ENCODE results near the gene ONECUT3. TPM values are rescaled to one million over a fixed set of nuclear protein-coding genes. Genes with fewer than 3 reads are reported as not detected.

The ONECUT3 gene
- total RNA-seq, 2 experiments from 2014 or later = not detected

GRCh38 chr19:1755467-1756171 lies 2.3 kb downstream of the ONECUT3 start:
- no peaks in the 10 kb centered on the region for H4K20me1 ChIP-seq (ENCODE audit: insufficient read depth, low read length)
- no peak overlapping the region for H3K4me2 ChIP-seq (ENCODE audit: low read length)
- H3K9me2 ChIP-seq (ENCODE audit: insufficient read depth, low read length) = no peaks in the 10 kb centered on the region
- H3K4me1 ChIP-seq (ENCODE audit: insufficient read depth, low read length, poor library complexity, severe bottlenecking) = peaks cover 15% of the 10 kb centered on the region
- no peak for DNase-seq (ENCODE audit: low spot score)
- ChIA-PET CTCF (ENCODE audit: unreplicated experiment) (no interaction called here), POLR2A (no interaction called here)
- TF ChIP-seq EZH2phosphoT487 (IDR thresholded peaks at IDR 0.05; ENCODE audit: borderline replicate concordance, low read depth, low read length) (no peak), CTCF (conservative IDR thresholded peaks at IDR 0.05; ENCODE audit: low read length) (no peak)
- no peaks in the 10 kb centered on the region for H3K79me2 ChIP-seq (ENCODE audit: insufficient read depth, low read depth, low read length)
- no peaks in the 10 kb centered on the region for H3K36me3 ChIP-seq (ENCODE audit: insufficient read depth, low read length)
- H3K27ac ChIP-seq (ENCODE audit: low read depth, low read length, poor library complexity, severe bottlenecking) = no peak overlapping the region
- intact Hi-C loops (cut with micrococcal nuclease; ENCODE audit: unreplicated experiment) = no loop called here
- BruUV-seq (replicated peaks) = no TSS peak
- no peak overlapping the region for H2AFZ ChIP-seq (ENCODE audit: low read length)
- H3K4me3 ChIP-seq (ENCODE audit: low read depth, low read length, poor library complexity, severe bottlenecking) = no peak overlapping the region
- no peaks in the 10 kb centered on the region for H3K9me3 ChIP-seq (ENCODE audit: low read length)

GRCh38 chr19:1756264-1756663 lies 3.0 kb downstream of the ONECUT3 start:
- CTCF ChIA-PET (ENCODE audit: unreplicated experiment) = no interaction called here
- intact Hi-C loops (cut with micrococcal nuclease; ENCODE audit: unreplicated experiment) = no loop called here

More at GRCh38 chr19:1756264-1756663, 3.0 kb downstream of the ONECUT3 start:
- H3K27ac ChIP-seq (ENCODE audit: low read depth, low read length, poor library complexity, severe bottlenecking) = no peak overlapping the region
- H3K4me2 ChIP-seq (ENCODE audit: low read length) = no peak overlapping the region
- no peaks in the 10 kb centered on the region for H3K9me3 ChIP-seq (ENCODE audit: low read length)
- H3K4me3 ChIP-seq (ENCODE audit: low read depth, low read length, poor library complexity, severe bottlenecking) = no peak overlapping the region
- POLR2A ChIA-PET = interaction anchor here (0.7 kb wide), 1 partner anchor 9 kb away, joined by 4 read pairs; no protein-coding TSS in a partner anchor
- peaks cover 15% of the 10 kb centered on the region for H3K4me1 ChIP-seq (ENCODE audit: insufficient read depth, low read length, poor library complexity, severe bottlenecking)
- H2AFZ ChIP-seq (ENCODE audit: low read length) = no peak overlapping the region
- no peaks in the 10 kb centered on the region for H3K9me2 ChIP-seq (ENCODE audit: insufficient read depth, low read length)
- H3K79me2 ChIP-seq (ENCODE audit: insufficient read depth, low read depth, low read length) = no peaks in the 10 kb centered on the region
- BruUV-seq (replicated peaks) = no TSS peak
- TF ChIP-seq EZH2phosphoT487 (IDR thresholded peaks at IDR 0.05; ENCODE audit: borderline replicate concordance, low read depth, low read length) (no peak), CTCF (conservative IDR thresholded peaks at IDR 0.05; ENCODE audit: low read length) (no peak)
- H3K36me3 ChIP-seq (ENCODE audit: insufficient read depth, low read length) = no peaks in the 10 kb centered on the region
- DNase-seq (ENCODE audit: low spot score) = peak; percentile 16
- no peaks in the 10 kb centered on the region for H4K20me1 ChIP-seq (ENCODE audit: insufficient read depth, low read length)

All from OCI-LY7 (cell line).